Left lung (tissue), 10 donors: ENCODE data around the gene CBFA2T2. TPM values are rescaled to one million over a fixed set of nuclear protein-coding genes. Genes with fewer than 3 reads are reported as not detected.

Experiments used
- ATAC-seq: fragments of 200-7000 bp; cut with Tn5 transposase; one replicate; pipeline ENCODE4 v1.9.1; 2020; ENCODE audit warnings: moderate library complexity
- DNase-seq, 4 donors: peaks; one replicate each; pipeline ENCODE4 v3.0.0-alpha.2; 2013 to 2020
- H3K27ac ChIP-seq, 2 donors: fragments of 200-600 bp; sonication (generic) in 1 of 2; one replicate each; pipeline versions ENCODE4 v1.5.0 to v1.8.0; 2020 to 2021
- H3K27me3 ChIP-seq, 2 donors: fragments of 200-600 bp; sonication (generic) in 1 of 2; one replicate each; pipeline versions ENCODE4 v1.5.0 to v1.8.0; 2020 to 2021
- H3K36me3 ChIP-seq, 2 donors: fragments of 200-600 bp; sonication (generic) in 1 of 2; one replicate each; pipeline versions ENCODE4 v1.5.0 to v1.8.0; 2020 to 2021
- H3K4me1 ChIP-seq, 2 donors: fragments of 200-600 bp; one replicate each; pipeline ENCODE4 v1.8.0; 2021
- H3K4me3 ChIP-seq, 2 donors: fragments of 200-600 bp; sonication (generic) in 1 of 2; one replicate each; pipeline versions ENCODE4 v1.5.0 to v1.8.0; 2020 to 2021; ENCODE audit warnings: mild to moderate bottlenecking in 1 of 2
- H3K9me3 ChIP-seq, 2 donors: fragments of 200-600 bp; sonication (generic) in 1 of 2; one replicate each; pipeline versions ENCODE4 v1.5.0 to v1.8.0; 2020 to 2021
- intact Hi-C, 2 donors: fragments of 100-400 bp; cut with DNase I; formaldehyde crosslinking; loops; one replicate each; pipeline versions ENCODE4 v1.11.2 to v1.14.2; 2022
- polyA plus RNA-seq, 6 donors: library from polyadenylated mRNA; unstranded; fragments of 120-200 nt; gene quantifications; one replicate each; pipeline ENCODE4 v1.2.1, GENCODE V29; 2013; ENCODE audit not compliant: insufficient read length in 6 of 6
- total RNA-seq, 2 donors: library from RNA; stranded (reverse); fragmentation: NEBNext Ultra II Directional; extraction: Animal tissue kit (Norgen Biotek cat#: 25700); gene quantifications; one replicate each; pipeline ENCODE4 v1.2.1, GENCODE V29; 2021
- TF ChIP-seq, protein P1 (sequence below), 2 donors: fragments of 200-600 bp; sonication (generic) in 1 of 2; IDR thresholded peaks; one replicate each; pipeline versions ENCODE4 v1.5.0 to v1.8.0; 2021; ENCODE audit warnings: antibody characterized with exemption in 2 of 2
- donor health status: DM: no; HTN: yes; CAD: no.
- donor health status: DM: no; HTN: no; CAD: no.

Gene CBFA2T2
- total and polyA plus RNA-seq, 8 donors: 11.9 to 54.4 (median 43.8) TPM

DNA sequence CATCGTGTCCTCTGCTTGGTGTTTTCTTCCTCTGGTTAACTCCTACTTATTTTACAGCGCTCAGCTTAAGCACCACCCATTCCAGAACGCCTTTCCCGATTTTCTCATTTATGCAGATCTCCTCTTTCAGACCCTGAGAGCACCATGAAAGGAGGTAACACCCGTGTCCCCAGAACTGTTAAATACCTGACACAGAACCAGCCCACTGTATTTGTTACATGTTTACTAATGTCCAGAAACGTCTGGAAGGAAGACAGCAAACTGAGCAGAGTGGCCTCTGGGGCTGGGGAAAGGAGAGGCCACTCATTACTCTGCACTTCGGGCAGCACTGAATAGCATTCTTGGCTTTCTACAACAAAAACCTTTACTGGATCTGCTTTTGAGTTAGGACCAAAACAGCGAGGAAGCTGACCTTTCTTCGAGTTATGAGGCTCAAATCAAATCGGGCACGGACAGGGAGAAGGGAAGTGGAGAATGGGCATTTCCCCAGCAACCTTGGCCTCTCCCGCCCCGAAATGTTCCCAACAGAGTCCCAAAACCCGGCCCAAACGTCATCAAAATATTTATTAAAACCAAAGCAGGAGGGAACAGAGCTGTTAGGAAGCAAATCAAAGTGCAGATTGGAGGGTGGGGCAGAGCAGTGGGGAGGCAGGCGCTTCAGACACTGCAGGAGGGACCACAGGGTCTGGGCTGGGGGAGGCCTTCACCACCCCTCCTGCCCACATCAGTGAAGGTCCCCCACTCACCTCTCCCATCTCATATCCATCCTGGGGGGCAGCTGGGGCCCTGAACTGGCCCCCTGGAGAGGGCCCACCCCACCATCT, 185.5 kb downstream of the CBFA2T2 start:
- TF ChIP-seq, protein P1, sequence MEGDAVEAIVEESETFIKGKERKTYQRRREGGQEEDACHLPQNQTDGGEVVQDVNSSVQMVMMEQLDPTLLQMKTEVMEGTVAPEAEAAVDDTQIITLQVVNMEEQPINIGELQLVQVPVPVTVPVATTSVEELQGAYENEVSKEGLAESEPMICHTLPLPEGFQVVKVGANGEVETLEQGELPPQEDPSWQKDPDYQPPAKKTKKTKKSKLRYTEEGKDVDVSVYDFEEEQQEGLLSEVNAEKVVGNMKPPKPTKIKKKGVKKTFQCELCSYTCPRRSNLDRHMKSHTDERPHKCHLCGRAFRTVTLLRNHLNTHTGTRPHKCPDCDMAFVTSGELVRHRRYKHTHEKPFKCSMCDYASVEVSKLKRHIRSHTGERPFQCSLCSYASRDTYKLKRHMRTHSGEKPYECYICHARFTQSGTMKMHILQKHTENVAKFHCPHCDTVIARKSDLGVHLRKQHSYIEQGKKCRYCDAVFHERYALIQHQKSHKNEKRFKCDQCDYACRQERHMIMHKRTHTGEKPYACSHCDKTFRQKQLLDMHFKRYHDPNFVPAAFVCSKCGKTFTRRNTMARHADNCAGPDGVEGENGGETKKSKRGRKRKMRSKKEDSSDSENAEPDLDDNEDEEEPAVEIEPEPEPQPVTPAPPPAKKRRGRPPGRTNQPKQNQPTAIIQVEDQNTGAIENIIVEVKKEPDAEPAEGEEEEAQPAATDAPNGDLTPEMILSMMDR (IDR thresholded peaks at IDR 0.05): no peak
- peak overlapping the region in 1 of 2 donors; percentile 62 for H3K4me3 ChIP-seq
- H3K36me3 ChIP-seq: peaks cover 0 to 7% of the 10 kb centered on the region in 2 donors
- no peaks in the 10 kb centered on the region for H3K27me3 ChIP-seq
- DNase-seq (peak in 1 of 4 donors; percentile 31), ATAC-seq (peak; percentile 9)
- H3K9me3 ChIP-seq: no peaks in the 10 kb centered on the region
- intact Hi-C loops: no loop called here
- H3K4me1 ChIP-seq: peaks cover 8 to 40% of the 10 kb centered on the region in 2 donors
- H3K27ac ChIP-seq: peak overlapping the region; percentile 72 to 88

DNA sequence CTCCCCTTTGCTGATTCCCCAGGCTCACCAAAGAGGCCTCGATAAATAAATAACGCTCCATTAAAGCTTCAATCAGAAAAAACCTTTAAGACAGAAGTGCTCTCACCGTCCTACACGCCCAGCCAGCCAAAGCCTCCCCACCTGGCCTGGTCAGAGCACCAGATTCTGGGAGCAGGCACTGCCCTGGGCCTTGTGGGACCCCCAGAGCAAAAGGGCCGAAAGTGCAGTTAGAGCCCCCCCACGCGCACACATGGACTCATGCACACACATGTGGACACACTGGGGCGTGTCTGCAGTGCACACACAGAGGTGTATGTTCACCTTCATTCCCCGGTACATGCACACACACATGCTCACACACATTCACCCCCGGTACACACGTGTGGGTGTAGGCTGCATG, 186.2 kb downstream of the CBFA2T2 start:
- Histone ChIP-seq H3K9me3 (no peaks in the 10 kb centered on the region), H3K36me3 (no peaks in the 10 kb centered on the region), H3K4me3 (no peak overlapping the region), H3K27me3 (no peaks in the 10 kb centered on the region), H3K27ac (peak overlapping the region in 1 of 2 donors; percentile 88), H3K4me1 (peaks cover 8 to 40% of the 10 kb centered on the region in 2 donors)
- TF ChIP-seq, protein P1 (IDR thresholded peaks at IDR 0.05): no peak
- no peak for ATAC-seq
- intact Hi-C loops: no loop called here
- no peak for DNase-seq

- peaks cover 8 to 37% of the 10 kb centered on the region in 2 donors for H3K4me1 ChIP-seq
- ATAC-seq (no peak), DNase-seq (no peak)
- no peaks in the 10 kb centered on the region for H3K27me3 ChIP-seq
- H3K9me3 ChIP-seq: no peaks in the 10 kb centered on the region
- H3K4me3 ChIP-seq: no peak overlapping the region
- intact Hi-C loops: no loop called here
- H3K27ac ChIP-seq: no peak overlapping the region
- TF ChIP-seq, protein P1 (IDR thresholded peaks at IDR 0.05): no peak
- H3K36me3 ChIP-seq: no peaks in the 10 kb centered on the region
These were observed 187.1 kb downstream of the CBFA2T2 start for GRCh38 chr20:33676652-33677645.

- Histone ChIP-seq H3K4me3 (no peak overlapping the region), H3K27ac (no peak overlapping the region), H3K9me3 (no peaks in the 10 kb centered on the region), H3K4me1 (peaks cover 8 to 35% of the 10 kb centered on the region in 2 donors), H3K36me3 (no peaks in the 10 kb centered on the region), H3K27me3 (no peaks in the 10 kb centered on the region)
- no peak for ATAC-seq
- TF ChIP-seq, protein P1 (IDR thresholded peaks at IDR 0.05): no peak
- intact Hi-C loops: no loop called here
- no peak for DNase-seq
These were observed 188.3 kb downstream of the CBFA2T2 start for GRCh38 chr20:33677991-33678702.
